Muscle of leg (tissue), 11 donors: ENCODE measurements around the gene ERBIN. TPM values are rescaled to one million over a fixed set of nuclear protein-coding genes. Genes with fewer than 3 reads are reported as not detected.
"Not testable (repeated sequence)": the region's sequence is repeated elsewhere in the genome, so short reads cannot be mapped to it uniquely, and the experiment has no call there.

ENCODE experiments used
- DNase-seq: peaks from one replicate; pipeline ENCODE4 v3.0.0; 2013
- H3K27ac ChIP-seq: one replicate; pipeline ENCODE4 v1.5.1; 2013; ENCODE audit warnings: mild to moderate bottlenecking, low read length, control low read depth
- H3K27me3 ChIP-seq: one replicate; pipeline ENCODE4 v1.6.1; 2013; ENCODE audit warnings: low read length; ENCODE audit not compliant: control insufficient read depth, insufficient read depth
- H3K36me3 ChIP-seq: one replicate; pipeline ENCODE4 v1.6.1; 2013; ENCODE audit warnings: low read length; ENCODE audit not compliant: control insufficient read depth, insufficient read depth
- H3K4me1 ChIP-seq: one replicate; pipeline ENCODE4 v1.6.1; 2013; ENCODE audit warnings: low read length; ENCODE audit not compliant: control insufficient read depth, insufficient read depth
- H3K4me3 ChIP-seq: one replicate; pipeline ENCODE4 v1.5.1; 2013; ENCODE audit warnings: low read length, control low read depth
- H3K9me3 ChIP-seq: replicated peaks from 2 replicates; pipeline ENCODE4 v1.6.1; 2013; ENCODE audit warnings: low read depth, low read length; ENCODE audit not compliant: control insufficient read depth
- WGBS: methylation state at CpG from one replicate; pipeline ENCODE4 v1.1.5; 2013; ENCODE audit warnings: missing lambda C conversion rate; ENCODE audit not compliant: insufficient coverage; 5-methylcytosine and 5-hydroxymethylcytosine counted together
- polyA plus RNA-seq, 8 donors: library from polyadenylated mRNA; unstranded; fragments of 120-200 nt; gene quantifications; one replicate each; pipeline versions ENCODE4 v1.2.1 to v1.2.3, GENCODE V29; 2013; ENCODE audit warnings: inconsistent platforms in 1 of 8, low replicate concordance in 1 of 8; ENCODE audit not compliant: insufficient read length in 8 of 8, insufficient read depth in 1 of 8
- total RNA-seq: library from RNA; stranded (reverse); fragments of 120-200 nt; gene quantifications from one replicate; pipeline ENCODE4 v1.2.4, GENCODE V29; 2013

The ERBIN gene
- total and polyA plus RNA-seq, 9 donors: 33.1 to 53.5 (median 44.8) TPM

GRCh38 chr5:66015196-66015960, 89.0 kb downstream of the ERBIN start:
- Histone ChIP-seq H3K27me3 (no peaks in the 10 kb centered on the region), H3K4me1 (no peaks in the 10 kb centered on the region), H3K4me3 (no peak overlapping the region), H3K9me3 (no peaks in the 10 kb centered on the region), H3K27ac (no peak overlapping the region), H3K36me3 (peaks cover 5% of the 10 kb centered on the region)
- peak; percentile 10 for DNase-seq
- 100% methylated on average over 1 of the region's 6 CpGs for WGBS

GRCh38 chr5:66021585-66021984, 95.2 kb downstream of the ERBIN start:
- DNase-seq: no peak
- no peaks in the 10 kb centered on the region for H3K9me3 ChIP-seq
- no peaks in the 10 kb centered on the region for H3K4me1 ChIP-seq
- no CpG with 5 or more reads among the region's 1 CpG for WGBS
- no peaks in the 10 kb centered on the region for H3K27me3 ChIP-seq
- peaks cover 2% of the 10 kb centered on the region for H3K36me3 ChIP-seq
- H3K4me3 ChIP-seq: no peak overlapping the region
- H3K27ac ChIP-seq: no peak overlapping the region

- no peak for DNase-seq
Measured at GRCh38 chr5:66039296-66039695, 112.9 kb downstream of the ERBIN start.

GRCh38 chr5:66039701-66040100, 113.3 kb downstream of the ERBIN start:
- H3K36me3 ChIP-seq: peaks cover 11% of the 10 kb centered on the region

More at GRCh38 chr5:66039296-66039695, 112.9 kb downstream of the ERBIN start:
- no peaks in the 10 kb centered on the region for H3K9me3 ChIP-seq
- H3K4me3 ChIP-seq: no peak overlapping the region
- no peaks in the 10 kb centered on the region for H3K27me3 ChIP-seq
- peaks cover 12% of the 10 kb centered on the region for H3K36me3 ChIP-seq
- WGBS: no CpG with 5 or more reads among the region's 1 CpG
- no peaks in the 10 kb centered on the region for H3K4me1 ChIP-seq
- H3K27ac ChIP-seq: no peak overlapping the region

GRCh38 chr5:66041627-66042026, 115.3 kb downstream of the ERBIN start:
- H3K36me3 ChIP-seq: peaks cover 10% of the 10 kb centered on the region
- H3K27ac ChIP-seq: no peak overlapping the region
- H3K4me3 ChIP-seq: no peak overlapping the region
- no peaks in the 10 kb centered on the region for H3K9me3 ChIP-seq
- no peaks in the 10 kb centered on the region for H3K4me1 ChIP-seq
- H3K27me3 ChIP-seq: no peaks in the 10 kb centered on the region
- WGBS: no CpG with 5 or more reads among the region's 1 CpG
- DNase-seq: no peak

More at GRCh38 chr5:66039701-66040100, 113.3 kb downstream of the ERBIN start:
- H3K4me3 ChIP-seq: no peak overlapping the region
- no peak overlapping the region for H3K27ac ChIP-seq
- no peaks in the 10 kb centered on the region for H3K4me1 ChIP-seq
- WGBS: no CpG with 5 or more reads among the region's 1 CpG
- no peaks in the 10 kb centered on the region for H3K9me3 ChIP-seq
- no peaks in the 10 kb centered on the region for H3K27me3 ChIP-seq
- DNase-seq: no peak

GRCh38 chr5:66057239-66057638, 130.9 kb downstream of the ERBIN start:
- DNase-seq: no peak
- H3K4me3 ChIP-seq: no peak overlapping the region
- no peaks in the 10 kb centered on the region for H3K27me3 ChIP-seq
- H3K4me1 ChIP-seq: no peaks in the 10 kb centered on the region
- H3K9me3 ChIP-seq: no peaks in the 10 kb centered on the region
- H3K36me3 ChIP-seq: peaks cover 11% of the 10 kb centered on the region
- H3K27ac ChIP-seq: no peak overlapping the region
- no CpG with 5 or more reads among the region's 1 CpG for WGBS

- H3K4me3 ChIP-seq, H3K27ac ChIP-seq, H3K9me3 ChIP-seq, H3K4me1 ChIP-seq, H3K27me3 ChIP-seq, DNase-seq, H3K36me3 ChIP-seq: not testable (repeated sequence)
- no CpG with 5 or more reads among the region's 3 CpGs for WGBS
Measured at GRCh38 chr5:66061320-66061719, 134.9 kb downstream of the ERBIN start.

- not testable (repeated sequence) for H3K27ac ChIP-seq, H3K27me3 ChIP-seq, H3K9me3 ChIP-seq, H3K4me1 ChIP-seq, H3K4me3 ChIP-seq, DNase-seq, H3K36me3 ChIP-seq
- 97% methylated on average over 13 of the region's 13 CpGs for WGBS
Measured at GRCh38 chr5:66063061-66063460, 136.7 kb downstream of the ERBIN start.

- no peaks in the 10 kb centered on the region for H3K9me3 ChIP-seq
- no peaks in the 10 kb centered on the region for H3K27me3 ChIP-seq
- H3K4me1 ChIP-seq: no peaks in the 10 kb centered on the region
- DNase-seq: no peak
- no peak overlapping the region for H3K4me3 ChIP-seq
- no CpG with 5 or more reads among the region's 2 CpGs for WGBS
- H3K36me3 ChIP-seq: peaks cover 7% of the 10 kb centered on the region
- H3K27ac ChIP-seq: no peak overlapping the region
Measured at GRCh38 chr5:66066826-66067225, 140.5 kb downstream of the ERBIN start.

- H3K27ac ChIP-seq: no peak overlapping the region
- no peak for DNase-seq
- peaks cover 7% of the 10 kb centered on the region for H3K36me3 ChIP-seq
- H3K27me3 ChIP-seq: no peaks in the 10 kb centered on the region
- no peaks in the 10 kb centered on the region for H3K9me3 ChIP-seq
- H3K4me3 ChIP-seq: no peak overlapping the region
- WGBS: no CpG with 5 or more reads among the region's 1 CpG
- no peaks in the 10 kb centered on the region for H3K4me1 ChIP-seq
Measured at GRCh38 chr5:66072031-66072430, 145.7 kb downstream of the ERBIN start.

GRCh38 chr5:66074901-66075300, 148.5 kb downstream of the ERBIN start:
- no peak for DNase-seq
- no peaks in the 10 kb centered on the region for H3K9me3 ChIP-seq
- no peak overlapping the region for H3K27ac ChIP-seq
- no peaks in the 10 kb centered on the region for H3K27me3 ChIP-seq
- no peak overlapping the region for H3K4me3 ChIP-seq
- H3K4me1 ChIP-seq: no peaks in the 10 kb centered on the region
- peaks cover 7% of the 10 kb centered on the region for H3K36me3 ChIP-seq
